WI38 (cell line): ENCODE data around the gene OLA1.

ENCODE experiments used
- H3K4me3 ChIP-seq: 2 replicates; pipeline ENCODE4 v1.5.1; 2011; ENCODE audit warnings: low read depth, mild to moderate bottlenecking, control low read depth, low read length
- TF ChIP-seq, protein P1 (sequence below): IDR thresholded peaks from 2 replicates; pipeline ENCODE4 v1.5.1; 2012; ENCODE audit warnings: low read depth, mild to moderate bottlenecking, control low read depth, low read length

Gene OLA1

DNA sequence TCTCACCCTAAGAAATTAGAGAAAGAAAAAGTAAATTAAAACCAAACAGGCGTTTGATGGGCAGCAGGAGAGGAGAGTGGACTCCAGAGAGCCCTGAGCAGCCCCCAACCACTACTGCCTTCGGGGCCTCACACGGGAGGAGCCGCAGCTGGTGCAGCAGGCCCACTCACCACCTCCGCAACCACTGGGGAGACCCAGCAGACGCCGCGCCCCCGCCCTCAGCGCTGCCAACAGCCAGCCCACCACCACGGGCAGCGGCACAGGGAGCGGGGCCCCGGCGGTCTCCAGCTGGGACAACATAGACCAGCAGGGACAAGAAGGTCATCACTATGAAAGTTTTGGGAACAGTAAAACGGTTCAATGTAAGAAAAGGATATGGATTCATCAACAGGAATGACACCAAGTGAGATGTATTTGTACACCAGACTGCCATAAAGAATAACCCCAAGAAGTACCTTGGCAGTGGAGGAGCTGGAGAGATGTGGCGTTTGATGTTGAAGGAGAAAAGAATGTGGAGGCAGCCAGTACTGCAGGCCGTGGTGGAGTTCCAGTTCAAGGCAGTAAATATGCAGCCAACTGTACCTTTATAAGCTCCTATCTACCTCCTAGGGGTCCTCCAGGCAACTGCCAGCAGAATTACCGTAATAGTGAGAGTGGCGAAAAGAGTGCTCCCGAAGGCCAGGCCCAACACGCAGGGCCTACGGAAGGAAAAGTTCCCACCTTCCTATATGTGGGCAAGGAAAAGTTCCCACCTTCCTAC is 76.5 kb downstream of the OLA1 start:
- no peak overlapping the region for H3K4me3 ChIP-seq
- TF ChIP-seq, protein P1, sequence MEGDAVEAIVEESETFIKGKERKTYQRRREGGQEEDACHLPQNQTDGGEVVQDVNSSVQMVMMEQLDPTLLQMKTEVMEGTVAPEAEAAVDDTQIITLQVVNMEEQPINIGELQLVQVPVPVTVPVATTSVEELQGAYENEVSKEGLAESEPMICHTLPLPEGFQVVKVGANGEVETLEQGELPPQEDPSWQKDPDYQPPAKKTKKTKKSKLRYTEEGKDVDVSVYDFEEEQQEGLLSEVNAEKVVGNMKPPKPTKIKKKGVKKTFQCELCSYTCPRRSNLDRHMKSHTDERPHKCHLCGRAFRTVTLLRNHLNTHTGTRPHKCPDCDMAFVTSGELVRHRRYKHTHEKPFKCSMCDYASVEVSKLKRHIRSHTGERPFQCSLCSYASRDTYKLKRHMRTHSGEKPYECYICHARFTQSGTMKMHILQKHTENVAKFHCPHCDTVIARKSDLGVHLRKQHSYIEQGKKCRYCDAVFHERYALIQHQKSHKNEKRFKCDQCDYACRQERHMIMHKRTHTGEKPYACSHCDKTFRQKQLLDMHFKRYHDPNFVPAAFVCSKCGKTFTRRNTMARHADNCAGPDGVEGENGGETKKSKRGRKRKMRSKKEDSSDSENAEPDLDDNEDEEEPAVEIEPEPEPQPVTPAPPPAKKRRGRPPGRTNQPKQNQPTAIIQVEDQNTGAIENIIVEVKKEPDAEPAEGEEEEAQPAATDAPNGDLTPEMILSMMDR: no peak

- no peak overlapping the region for H3K4me3 ChIP-seq
- TF ChIP-seq, protein P1: no peak
These were observed 79.0 kb downstream of the OLA1 start for GRCh38 chr2:174169372-174169771.

GRCh38 chr2:174166261-174166660 is 82.1 kb downstream of the OLA1 start:
- TF ChIP-seq, protein P1: no peak
- no peak overlapping the region for H3K4me3 ChIP-seq

DNA sequence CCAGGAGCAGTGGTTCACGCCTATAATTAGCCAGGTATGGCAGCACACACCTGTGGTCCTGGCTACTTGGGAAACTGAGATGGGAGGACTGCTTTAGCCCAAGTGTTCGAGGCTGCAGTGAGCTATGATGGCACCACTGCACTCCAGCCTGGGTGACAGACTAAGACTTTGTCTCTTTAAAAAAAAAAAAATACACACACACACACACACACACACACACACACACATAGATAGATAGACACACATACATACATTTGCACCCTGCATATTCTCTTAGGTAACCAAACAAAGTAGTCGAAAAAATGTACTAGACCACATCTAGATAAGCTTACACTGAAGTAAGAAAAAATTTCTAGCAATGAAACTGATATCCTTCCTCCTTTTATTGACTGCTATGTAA is 86.8 kb downstream of the OLA1 start:
- H3K4me3 ChIP-seq: no peak overlapping the region
- TF ChIP-seq, protein P1: no peak

GRCh38 chr2:174158003-174158402 is 90.3 kb downstream of the OLA1 start:
- TF ChIP-seq, protein P1: peak; percentile 38
- no peak overlapping the region for H3K4me3 ChIP-seq

GRCh38 chr2:174157053-174157452 is 91.3 kb downstream of the OLA1 start:
- TF ChIP-seq, protein P1: no peak
- no peak overlapping the region for H3K4me3 ChIP-seq

DNA sequence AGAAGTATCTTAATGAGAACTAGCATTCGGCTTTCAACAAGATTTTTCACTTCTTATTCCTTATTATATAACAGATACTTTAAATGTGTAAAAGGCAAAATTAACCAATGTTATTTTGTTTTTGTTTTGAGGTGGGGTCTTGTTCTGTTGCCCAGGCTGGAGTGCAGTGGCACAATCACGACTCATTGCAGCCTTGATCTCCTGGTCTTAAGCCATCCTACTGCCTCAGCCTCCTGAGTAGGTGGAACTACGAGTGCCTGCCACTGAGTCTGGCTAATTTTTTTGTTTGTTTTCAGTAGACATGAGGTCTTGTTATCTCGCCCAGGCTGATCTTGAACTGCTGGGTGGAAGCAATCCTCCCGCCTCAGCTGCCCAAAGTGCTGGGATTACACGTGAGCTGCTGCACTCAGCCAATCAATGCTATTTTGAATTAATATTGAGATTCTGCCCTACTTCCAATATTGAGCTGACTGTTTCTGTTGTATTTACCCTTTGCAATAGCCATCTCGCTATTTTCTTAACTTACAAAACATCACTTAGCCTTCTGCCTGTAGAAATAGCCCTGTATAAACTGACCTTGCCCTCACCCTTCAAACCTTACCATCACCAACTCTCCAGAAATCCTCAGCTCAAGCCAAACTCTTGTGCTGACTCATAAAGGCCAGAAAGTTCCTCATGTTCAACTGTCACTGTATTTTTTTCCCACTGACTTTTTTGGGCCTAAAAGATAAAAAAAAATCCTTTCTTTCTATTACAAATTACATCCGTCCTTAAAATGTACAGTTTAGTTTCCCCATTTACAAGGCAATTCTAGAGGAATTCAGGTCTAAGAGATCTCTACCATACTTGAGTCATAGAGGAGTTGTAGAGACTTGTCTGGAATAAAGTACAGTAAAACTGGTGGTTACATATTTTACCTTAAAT is 94.3 kb downstream of the OLA1 start:
- TF ChIP-seq, protein P1: no peak
- H3K4me3 ChIP-seq: no peak overlapping the region
